Measurements from ENCODE around the gene XCL1.

XCL1 gene

DNA sequence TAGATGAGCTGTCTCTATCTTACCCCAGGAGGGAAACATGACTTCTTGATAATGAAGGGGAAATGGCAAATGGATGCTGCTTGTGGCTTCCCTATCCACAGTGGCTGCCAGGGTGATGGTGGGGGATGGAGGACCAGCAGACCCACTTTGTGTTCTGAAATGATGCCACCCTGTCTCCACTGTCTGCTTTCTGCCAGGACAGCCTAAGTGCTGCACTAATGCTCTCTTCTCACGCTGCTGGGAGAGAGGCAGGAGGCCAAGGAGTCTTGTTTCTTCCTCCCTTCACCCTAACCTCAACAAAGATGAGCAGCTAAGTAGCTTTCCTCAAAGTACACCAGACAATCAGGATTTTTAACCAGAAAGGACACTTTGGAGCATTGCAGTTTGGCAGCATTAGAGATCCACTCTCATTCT is 36.6 kb downstream of the XCL1 start:
- Histone ChIP-seq H3K9me3 (replicated peaks; ENCODE audit: insufficient read depth, low read length) (no peaks in the 10 kb centered on the region), H2AFZ (ENCODE audit: low read length) (no peak overlapping the region), H3K4me3 (ENCODE audit: low read length) (no peak overlapping the region), H3K27me3 (replicated peaks; ENCODE audit: insufficient read depth, low read length) (no peaks in the 10 kb centered on the region), H3K79me2 (ENCODE audit: low read length) (no peaks in the 10 kb centered on the region), H3K27ac (ENCODE audit: low read length) (no peak overlapping the region), H3K9ac (ENCODE audit: low read length) (no peak overlapping the region), H3K36me3 (replicated peaks; ENCODE audit: insufficient read depth, low read length) (no peaks in the 10 kb centered on the region), H3K9me2 (replicated peaks; ENCODE audit: insufficient read depth, low read length) (no peaks in the 10 kb centered on the region), H3F3A (ENCODE audit: insufficient read depth, low read length) (no peaks in the 10 kb centered on the region), H3K4me1 (ENCODE audit: low read length) (no peaks in the 10 kb centered on the region), H3K4me2 (ENCODE audit: low read depth, low read length) (no peak overlapping the region), H4K20me1 (ENCODE audit: insufficient read depth, low read length) (no peaks in the 10 kb centered on the region)
- no peak for DNase-seq
- TF ChIP-seq, protein P1, sequence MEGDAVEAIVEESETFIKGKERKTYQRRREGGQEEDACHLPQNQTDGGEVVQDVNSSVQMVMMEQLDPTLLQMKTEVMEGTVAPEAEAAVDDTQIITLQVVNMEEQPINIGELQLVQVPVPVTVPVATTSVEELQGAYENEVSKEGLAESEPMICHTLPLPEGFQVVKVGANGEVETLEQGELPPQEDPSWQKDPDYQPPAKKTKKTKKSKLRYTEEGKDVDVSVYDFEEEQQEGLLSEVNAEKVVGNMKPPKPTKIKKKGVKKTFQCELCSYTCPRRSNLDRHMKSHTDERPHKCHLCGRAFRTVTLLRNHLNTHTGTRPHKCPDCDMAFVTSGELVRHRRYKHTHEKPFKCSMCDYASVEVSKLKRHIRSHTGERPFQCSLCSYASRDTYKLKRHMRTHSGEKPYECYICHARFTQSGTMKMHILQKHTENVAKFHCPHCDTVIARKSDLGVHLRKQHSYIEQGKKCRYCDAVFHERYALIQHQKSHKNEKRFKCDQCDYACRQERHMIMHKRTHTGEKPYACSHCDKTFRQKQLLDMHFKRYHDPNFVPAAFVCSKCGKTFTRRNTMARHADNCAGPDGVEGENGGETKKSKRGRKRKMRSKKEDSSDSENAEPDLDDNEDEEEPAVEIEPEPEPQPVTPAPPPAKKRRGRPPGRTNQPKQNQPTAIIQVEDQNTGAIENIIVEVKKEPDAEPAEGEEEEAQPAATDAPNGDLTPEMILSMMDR (IDR thresholded peaks at IDR 0.05; ENCODE audit: low read length): no peak
- TF ChIP-seq EZH2phosphoT487 (IDR thresholded peaks at IDR 0.05; ENCODE audit: low read length) (no peak), EZH2 (optimal IDR thresholded peaks at IDR 0.05; ENCODE audit: low read depth, low read length) (no peak)

DNA sequence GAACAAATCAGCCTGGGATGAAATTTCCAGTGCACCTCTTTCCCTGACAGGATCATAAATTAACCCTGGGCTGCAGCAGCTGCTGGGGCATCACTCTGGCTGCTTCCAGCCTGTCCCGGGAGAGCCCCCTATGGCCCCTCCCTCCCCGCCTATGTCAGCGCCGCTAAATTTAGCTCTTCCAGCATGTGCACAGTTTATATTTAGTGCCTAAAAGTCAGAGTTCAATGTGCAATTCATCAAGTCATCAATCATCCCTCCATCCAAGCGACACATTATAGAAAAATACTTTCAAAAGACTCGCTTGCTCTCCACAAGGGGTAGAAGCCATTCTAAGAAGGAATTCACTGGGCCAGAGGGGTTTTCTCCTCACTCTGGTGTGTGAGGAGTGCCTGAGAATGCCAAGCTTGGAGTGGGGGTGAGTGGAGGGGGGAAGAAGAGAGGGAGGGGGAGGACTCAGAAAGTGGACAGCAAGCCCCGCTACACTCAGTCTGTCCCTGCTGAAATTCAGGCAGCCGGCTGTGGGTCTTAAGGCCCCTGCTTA is 37.4 kb downstream of the XCL1 start:
- Histone ChIP-seq H4K20me1 (ENCODE audit: insufficient read depth, low read length) (no peaks in the 10 kb centered on the region), H3K4me2 (ENCODE audit: low read depth, low read length) (no peak overlapping the region), H3K36me3 (replicated peaks; ENCODE audit: insufficient read depth, low read length) (no peaks in the 10 kb centered on the region), H3F3A (ENCODE audit: insufficient read depth, low read length) (no peaks in the 10 kb centered on the region), H3K4me3 (ENCODE audit: low read length) (no peak overlapping the region), H3K4me1 (ENCODE audit: low read length) (no peaks in the 10 kb centered on the region), H2AFZ (ENCODE audit: low read length) (no peak overlapping the region), H3K79me2 (ENCODE audit: low read length) (no peaks in the 10 kb centered on the region), H3K27ac (ENCODE audit: low read length) (no peak overlapping the region), H3K27me3 (replicated peaks; ENCODE audit: insufficient read depth, low read length) (no peaks in the 10 kb centered on the region), H3K9me3 (replicated peaks; ENCODE audit: insufficient read depth, low read length) (no peaks in the 10 kb centered on the region), H3K9ac (ENCODE audit: low read length) (no peak overlapping the region), H3K9me2 (replicated peaks; ENCODE audit: insufficient read depth, low read length) (no peaks in the 10 kb centered on the region)
- TF ChIP-seq EZH2 (optimal IDR thresholded peaks at IDR 0.05; ENCODE audit: low read depth, low read length) (no peak), EZH2phosphoT487 (IDR thresholded peaks at IDR 0.05; ENCODE audit: low read length) (no peak)
- TF ChIP-seq, protein P1 (IDR thresholded peaks at IDR 0.05; ENCODE audit: low read length): no peak
- no peak for DNase-seq

DNA sequence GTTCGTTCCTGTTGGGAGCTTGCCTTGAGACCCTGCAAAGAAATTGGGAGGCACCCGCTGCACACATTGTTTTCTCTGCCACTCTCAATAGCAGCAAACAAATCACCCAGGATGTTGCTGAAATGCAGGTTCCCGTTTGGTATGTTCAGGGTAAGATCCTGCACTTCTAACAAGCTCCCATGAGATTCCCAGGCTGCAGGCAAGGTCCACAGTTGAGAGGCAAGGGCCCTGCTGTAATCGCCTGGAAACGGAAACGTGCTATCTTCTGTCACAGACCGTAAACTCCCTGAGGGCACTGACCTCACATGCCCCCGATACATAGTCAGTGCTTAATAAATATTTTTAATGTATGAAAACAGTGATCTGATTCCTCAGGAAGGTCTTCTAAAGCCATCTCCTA is 37.8 kb downstream of the XCL1 start:
- Histone ChIP-seq H3K4me1 (ENCODE audit: low read length) (no peaks in the 10 kb centered on the region), H3F3A (ENCODE audit: insufficient read depth, low read length) (no peaks in the 10 kb centered on the region), H3K79me2 (ENCODE audit: low read length) (no peaks in the 10 kb centered on the region), H3K4me2 (ENCODE audit: low read depth, low read length) (no peak overlapping the region), H3K9ac (ENCODE audit: low read length) (no peak overlapping the region), H2AFZ (ENCODE audit: low read length) (no peak overlapping the region), H4K20me1 (ENCODE audit: insufficient read depth, low read length) (no peaks in the 10 kb centered on the region), H3K27ac (ENCODE audit: low read length) (no peak overlapping the region), H3K36me3 (replicated peaks; ENCODE audit: insufficient read depth, low read length) (no peaks in the 10 kb centered on the region), H3K9me3 (replicated peaks; ENCODE audit: insufficient read depth, low read length) (no peaks in the 10 kb centered on the region), H3K9me2 (replicated peaks; ENCODE audit: insufficient read depth, low read length) (no peaks in the 10 kb centered on the region), H3K4me3 (ENCODE audit: low read length) (no peak overlapping the region), H3K27me3 (replicated peaks; ENCODE audit: insufficient read depth, low read length) (no peaks in the 10 kb centered on the region)
- TF ChIP-seq, protein P1 (IDR thresholded peaks at IDR 0.05; ENCODE audit: low read length): no peak
- TF ChIP-seq EZH2 (optimal IDR thresholded peaks at IDR 0.05; ENCODE audit: low read depth, low read length): no peak
- no peak for TF ChIP-seq EZH2phosphoT487 (IDR thresholded peaks at IDR 0.05; ENCODE audit: low read length)
- DNase-seq: no peak

All from MM.1S (cell line).